Activated CD4-positive, alpha-beta T cell treated with anti-CD3 and anti-CD28 coated beads, Interleukin-10, Interleukin-2, amounts not matched to agents 100 ng/mL and 50 ng/mL, durations not matched to agents 16 hours and 8 hours (primary cell): ENCODE measurements around the gene OR2S2.
"Not testable (repeated sequence)": the region's sequence is repeated elsewhere in the genome, so short reads cannot be mapped to it uniquely, and the experiment has no call there.

Experiments
- DNase-seq: peaks from one replicate; pipeline ENCODE4 v3.0.0-alpha.2; 2020

The OR2S2 gene

DNA sequence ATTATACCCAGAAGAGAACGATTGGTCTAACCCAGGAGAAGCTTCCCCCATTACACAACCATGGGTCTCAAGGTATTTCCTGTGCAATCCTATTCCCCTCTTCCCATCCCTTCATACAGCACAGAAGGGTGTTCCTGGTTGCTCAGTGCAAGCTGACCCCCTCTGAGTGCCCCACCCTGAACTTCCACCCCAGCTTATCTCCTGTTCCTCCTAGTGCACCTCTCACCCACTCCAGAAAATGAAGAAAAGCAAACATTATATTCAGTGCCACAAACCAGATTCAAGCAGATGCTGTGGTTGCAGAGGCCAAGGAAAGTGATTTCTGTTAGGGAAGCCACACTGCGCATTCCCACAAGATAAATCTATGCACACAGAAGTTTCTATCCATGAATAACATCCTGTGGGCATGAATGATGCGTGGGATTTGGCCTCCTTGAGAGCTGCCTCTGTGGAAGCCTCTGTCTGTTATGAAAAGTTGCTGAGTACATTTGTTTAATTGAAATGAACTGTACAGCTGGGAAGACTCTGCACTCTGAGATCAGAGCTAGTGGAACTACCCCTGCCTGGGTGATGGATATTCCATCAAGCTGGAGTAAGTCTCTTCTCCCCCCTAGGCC, 2.2 kb upstream of the OR2S2 start:
- no peak for DNase-seq

DNA sequence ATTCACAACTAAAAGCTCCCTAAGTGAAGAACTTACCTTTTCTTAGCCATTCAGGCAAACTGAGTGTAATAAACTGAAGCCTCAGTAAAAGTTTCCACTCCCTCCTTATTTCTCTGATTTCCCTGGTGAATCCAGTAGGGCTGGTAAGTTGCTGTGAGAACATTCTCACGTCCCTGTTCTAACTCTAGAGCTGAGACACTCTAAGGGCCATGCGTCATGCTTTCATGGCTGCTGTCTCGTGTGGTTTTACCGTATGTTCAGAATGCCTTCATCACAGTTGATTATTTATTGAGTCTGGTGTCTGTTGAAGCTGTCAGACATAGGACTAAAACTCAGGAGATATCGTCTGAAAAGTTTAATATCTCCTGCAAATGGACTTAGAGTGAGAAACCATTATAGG, 1.3 kb downstream of the OR2S2 start:
- no peak for DNase-seq

DNA sequence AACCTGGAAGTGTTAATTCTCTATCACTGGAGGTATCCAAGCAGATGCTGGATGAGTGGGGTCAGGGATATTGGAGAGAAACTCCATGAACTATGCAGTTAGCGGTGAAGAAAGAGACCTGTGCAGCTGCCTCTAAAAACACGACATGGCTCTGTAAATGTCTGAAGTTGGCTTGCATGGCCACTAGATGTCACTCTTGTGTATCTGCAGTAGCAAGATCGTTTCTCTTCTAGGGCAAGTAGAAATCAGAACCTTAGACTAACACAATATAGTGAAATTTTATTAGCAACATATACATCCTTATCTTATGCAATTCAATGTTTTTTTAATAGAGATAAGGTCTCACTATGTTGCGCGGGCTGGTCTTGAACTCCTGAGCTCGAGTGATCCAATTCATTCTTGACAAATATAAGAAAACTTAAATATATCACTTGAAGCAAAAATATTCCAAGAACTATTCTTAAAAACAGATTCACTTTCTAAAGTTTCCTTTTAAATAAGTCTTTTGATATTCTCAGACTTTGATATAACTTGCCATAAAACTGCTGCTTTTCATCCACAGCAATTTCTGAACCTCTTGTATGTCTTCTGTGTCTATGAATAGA, 2.9 kb downstream of the OR2S2 start:
- peak; percentile 70 for DNase-seq

DNA sequence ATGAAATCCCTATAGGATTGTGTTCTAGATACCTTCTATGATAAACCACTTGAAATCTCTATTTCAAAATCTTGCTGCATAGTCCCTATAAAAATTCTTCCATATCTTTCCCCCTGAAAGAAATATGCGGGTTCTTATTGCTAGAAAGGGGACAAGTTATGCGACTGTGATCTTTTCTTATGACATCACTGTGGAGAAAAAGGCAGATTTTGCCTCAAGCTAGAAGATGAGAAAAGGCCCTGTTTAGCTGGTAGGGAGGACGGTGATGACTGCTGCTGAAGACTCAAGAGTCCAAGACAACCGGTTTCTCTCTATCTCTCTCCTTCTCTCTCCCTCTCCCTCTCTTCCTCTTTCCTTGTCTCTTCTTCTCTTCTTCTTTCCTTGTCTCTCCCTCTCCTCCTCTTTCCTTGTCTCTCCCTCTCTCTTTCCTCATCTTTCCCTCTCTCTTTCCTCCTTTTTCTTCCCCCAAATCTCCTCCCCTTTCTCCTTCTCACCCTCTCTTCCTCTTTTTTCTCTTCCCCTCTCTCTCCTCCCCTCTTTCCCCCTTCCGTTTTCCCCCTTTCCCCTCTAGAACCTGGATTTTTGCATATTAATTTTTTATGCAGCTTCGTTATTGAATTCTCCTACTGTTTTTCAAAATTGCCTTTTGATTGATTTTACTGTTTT, 5.3 kb downstream of the OR2S2 start:
- no peak for DNase-seq

DNA sequence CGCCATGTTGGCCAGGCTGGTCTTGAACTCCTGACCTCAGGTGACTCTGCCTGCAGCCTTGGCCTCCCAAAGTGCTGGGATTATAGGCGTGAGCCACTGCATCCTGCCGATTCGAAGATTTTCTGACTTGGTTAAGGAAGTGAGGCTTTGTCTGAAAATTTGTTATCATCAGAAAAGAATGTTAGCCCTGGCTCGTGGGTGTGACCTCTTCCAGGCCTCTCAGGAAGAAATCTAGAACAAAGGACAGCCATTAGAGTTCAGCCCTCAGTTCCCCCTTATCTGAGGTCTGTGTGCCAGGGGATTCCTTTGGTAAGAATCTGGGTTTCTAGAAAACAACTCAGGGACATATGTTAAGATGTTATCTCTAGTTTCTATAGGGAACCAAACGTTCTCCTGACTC, 6.2 kb downstream of the OR2S2 start:
- DNase-seq, result no peak

DNA sequence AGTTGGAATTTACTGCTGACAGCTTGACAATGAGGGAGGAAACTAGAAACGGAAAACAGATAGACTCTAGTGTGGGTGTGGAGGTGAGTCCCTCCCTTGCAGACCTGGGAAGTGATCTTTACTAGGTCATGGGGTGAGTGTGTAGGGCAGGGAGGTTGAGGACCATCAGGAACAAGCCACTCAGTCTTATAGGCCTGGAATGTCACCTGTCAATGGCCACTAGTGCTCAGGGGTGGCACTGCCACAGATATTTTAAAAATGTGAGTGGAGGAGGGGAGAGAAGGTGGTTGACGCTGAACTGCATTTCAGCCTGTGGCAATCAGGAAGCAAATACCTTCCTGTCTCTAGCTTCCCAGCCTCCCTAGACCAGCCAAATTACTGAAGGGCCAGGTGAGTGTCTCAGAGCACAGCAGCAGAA, 9.0 kb downstream of the OR2S2 start:
- no peak for DNase-seq

DNA sequence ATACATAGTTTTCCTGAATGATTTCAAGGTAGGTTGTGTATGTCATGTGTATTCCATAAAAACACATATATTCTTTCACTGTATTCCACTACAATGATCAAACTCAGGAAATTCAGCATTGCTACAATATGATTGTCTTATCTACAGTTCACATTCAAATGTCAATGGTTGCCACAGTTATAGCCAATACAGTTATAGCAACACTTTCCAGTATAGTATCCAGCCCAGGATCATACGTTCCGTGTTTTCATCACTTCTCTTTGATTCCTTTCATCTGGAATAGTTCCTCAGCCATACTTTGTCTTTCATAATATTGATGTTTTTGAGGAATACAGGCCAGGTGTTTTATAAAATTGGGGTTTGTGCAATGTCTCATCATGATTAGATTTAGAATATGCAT, 9.5 kb downstream of the OR2S2 start:
- DNase-seq, result no peak

DNA sequence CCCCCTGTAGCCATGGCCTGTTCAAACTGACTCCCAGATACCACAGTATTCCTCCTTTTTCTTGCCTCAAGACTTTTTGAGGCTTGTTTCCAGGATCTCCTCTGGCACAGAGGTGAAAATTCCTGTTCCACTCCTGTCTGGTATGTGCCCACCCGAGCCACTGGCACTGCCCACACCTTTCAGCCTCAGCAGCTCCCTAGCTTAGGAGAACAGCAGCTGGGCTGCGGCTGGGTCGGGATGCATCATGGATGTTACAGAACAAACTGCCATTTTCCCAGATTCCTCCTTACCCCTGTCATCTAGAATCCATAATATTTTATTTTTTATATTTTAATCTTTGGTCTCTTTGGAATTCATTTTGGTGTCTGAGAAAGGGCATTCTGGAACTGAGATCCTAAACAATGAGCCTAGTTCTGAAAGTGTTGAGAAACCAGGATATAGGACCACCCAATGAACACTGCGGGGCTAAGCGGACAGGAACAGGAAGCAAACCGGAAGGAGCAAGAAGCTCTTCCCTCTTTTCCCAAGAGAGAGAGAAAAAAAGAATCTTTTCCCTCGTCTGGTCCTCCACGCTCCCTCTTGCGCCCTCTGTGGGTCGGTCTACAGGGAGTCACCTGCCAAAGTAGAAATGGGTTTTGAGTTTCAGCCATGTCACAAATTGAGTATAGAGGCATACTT, 12.5 kb downstream of the OR2S2 start:
- DNase-seq, result peak; percentile 69

DNA sequence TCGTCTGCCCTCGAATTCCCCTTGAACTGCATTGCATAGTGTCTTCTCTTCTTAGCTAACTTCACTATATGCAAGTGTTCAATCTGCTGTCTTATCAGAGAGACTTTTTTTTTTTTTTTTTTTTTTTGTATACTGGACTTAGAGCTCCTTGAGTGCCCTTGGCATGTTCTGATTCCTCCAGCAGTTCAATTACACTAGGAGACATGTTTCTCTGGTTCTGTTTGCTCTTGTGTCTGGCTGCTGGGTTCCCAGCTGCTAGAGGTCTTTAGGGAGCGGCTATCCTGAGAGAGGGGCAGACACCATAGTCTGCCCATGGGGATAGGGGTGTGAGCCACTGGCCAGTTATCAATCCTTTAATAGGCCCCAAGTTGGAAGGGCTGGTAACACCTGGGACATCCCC, 13.1 kb downstream of the OR2S2 start:
- no peak for DNase-seq

DNA sequence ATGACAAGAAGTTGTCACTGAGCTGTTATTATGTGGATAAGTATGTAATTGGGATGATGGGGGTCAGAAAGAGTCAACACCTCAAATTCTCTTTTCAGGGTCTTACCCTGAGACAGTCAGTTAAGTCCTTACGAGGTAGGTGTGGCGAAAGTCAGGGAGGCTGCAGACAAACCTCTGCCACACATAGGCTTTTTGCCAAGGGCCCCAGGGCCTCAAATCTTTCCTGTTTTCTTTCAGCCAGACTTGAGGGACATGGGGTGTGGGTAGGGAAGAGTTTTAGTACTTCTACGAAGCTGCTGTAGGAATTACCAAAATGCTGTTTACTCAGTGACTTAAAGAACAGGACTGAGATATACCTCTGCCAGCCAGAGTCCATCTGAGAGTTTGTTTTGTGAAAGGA, 13.8 kb downstream of the OR2S2 start:
- DNase-seq, result no peak

DNA sequence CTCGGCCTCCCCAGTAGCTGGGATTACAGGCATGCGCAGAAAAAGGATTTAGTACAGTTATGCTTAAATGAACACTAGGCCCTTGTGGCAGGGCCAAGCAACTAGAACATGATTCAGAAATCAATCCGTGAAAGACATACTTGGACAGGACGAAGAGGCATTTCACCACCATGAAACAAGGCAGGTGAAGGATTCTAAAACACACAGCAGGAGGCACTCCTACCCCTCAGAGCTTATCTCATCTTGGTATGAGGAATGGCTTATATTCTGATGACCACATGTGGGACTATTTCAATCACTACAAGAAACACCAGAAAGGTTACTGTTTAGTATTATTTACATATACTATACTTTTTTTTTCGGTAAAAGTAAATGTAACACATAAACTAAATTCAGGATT, 15.7 kb downstream of the OR2S2 start:
- no peak for DNase-seq

DNA sequence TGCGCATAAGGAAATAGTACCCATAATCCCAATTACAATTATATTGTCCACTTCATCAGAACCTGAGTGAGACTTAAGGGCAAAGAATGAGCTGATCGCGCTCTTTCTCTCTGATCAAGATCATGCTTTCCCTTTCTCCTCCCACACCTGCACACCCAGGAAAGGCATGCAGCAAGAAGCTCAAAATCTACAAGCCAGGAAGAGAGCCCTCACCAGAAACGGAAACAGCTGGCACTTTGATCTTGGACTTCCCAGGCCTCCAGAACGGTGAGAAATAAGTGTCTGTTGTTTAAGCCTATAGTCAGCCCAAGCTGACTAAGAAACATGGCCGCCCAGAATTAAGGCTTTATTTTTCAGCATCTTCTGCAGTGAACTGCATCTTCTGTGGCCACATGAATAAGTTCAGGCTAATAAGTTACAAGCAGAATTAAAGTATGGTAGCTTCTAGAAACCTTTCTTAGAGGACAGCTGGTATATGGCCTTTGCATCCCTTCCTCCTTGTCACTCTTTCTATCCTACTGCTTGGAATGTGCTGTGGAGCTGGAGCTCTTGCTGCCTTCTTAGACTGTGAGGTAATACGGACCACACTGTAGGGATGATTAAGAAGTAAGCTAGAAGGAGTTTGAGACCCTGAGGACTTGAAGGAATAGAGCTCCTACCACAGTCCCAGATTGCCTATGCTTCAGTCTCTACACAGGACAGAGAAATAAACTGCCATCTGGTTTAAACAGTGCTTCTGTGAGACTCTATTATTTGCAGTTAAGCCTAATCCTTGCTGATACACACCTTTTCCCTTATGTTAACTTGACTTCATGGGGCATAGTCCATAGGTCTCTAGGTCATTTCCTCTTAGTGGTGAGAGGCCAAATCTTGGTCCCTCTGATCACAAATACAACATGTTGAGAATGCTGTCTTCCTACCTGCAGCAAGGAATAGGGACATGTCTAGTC, 17.2 kb downstream of the OR2S2 start:
- peak; percentile 56 for DNase-seq

DNA sequence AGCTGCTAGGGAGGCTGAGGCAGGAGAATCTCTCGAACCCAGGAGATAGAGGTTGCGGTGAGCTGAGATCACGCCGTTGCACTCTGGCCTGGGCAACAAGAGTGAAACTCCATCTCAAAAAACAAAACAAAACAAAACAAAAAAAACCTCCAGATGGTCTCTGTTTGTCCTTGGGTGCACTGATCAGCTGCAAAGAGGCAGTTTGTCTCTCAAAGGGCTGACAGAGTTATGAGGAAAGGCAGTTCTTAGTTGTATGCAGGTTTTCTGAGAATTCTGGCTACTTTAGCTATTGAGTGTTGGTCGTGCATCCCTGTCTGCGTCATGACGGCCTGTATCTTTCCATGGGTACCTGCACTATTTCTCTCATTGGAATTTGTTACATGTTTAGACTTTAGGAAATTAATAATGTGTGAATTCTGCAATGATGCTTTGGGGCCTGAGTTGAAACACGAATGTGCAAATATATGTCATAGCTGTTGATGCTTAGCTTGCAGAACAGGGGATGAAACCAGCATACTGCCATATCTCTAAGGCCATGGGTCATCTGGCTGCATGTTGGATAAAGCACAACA, 18.2 kb downstream of the OR2S2 start:
- DNase-seq, result no peak

DNA sequence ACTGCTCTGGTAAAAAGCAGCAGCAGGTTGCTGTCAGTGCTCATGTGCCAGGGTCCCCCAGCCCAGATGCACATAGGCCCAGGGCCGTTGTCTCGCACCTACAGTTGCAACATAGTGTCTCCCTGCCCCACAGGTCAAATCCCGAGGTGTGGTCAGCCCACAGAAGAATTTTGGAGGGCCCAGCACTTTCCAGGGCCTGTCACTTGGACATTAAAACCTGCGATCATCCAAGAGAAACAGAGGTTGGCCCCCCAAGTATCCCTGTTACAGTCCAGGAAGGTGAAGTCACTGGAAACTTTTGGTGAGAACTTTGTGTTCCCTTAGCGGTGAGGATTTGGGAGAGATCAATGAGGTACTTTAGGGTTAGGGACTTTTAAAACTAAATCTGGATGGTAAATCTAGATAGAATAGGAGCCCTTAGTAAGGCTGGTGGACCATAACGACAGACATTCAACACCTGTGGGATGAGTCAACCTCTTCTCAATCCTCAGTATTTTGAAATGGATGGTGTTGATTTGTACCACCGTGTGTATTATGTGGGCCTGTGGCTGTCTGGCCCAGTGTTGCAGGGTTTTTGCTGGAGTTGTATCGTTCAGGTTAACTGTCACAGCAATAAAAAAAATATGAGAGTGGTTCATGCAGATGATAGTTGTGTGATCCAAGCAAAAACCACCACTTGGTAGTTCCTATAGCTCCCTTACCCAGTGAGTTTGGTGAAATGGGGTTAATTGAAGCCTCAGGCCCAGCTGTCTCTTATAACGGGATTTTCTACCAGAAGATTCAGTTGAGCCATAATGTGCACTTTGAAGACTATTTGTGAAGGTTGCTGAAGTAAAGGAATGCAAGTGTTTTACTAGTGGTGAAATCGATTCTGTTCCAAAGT, 19.2 kb downstream of the OR2S2 start:
- no peak for DNase-seq

DNA sequence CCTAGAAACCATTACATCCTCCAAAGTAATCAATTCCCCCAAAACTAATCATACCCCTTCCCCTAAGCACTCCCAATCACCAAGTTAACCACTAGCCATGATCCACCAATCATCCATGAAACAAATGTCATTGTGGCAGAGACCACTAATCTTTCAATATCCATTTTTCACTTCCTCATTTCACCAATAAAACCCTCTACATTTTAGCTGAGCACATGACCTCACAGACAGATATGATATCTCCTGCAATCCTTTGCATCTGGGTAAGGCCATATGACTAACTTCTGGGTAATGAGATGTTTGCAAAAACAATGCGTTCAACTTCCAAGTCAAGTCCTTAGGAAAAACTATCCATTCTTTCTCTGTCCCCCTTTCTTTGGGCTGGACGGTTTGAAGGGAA, 20.7 kb downstream of the OR2S2 start:
- DNase-seq, result no peak

DNA sequence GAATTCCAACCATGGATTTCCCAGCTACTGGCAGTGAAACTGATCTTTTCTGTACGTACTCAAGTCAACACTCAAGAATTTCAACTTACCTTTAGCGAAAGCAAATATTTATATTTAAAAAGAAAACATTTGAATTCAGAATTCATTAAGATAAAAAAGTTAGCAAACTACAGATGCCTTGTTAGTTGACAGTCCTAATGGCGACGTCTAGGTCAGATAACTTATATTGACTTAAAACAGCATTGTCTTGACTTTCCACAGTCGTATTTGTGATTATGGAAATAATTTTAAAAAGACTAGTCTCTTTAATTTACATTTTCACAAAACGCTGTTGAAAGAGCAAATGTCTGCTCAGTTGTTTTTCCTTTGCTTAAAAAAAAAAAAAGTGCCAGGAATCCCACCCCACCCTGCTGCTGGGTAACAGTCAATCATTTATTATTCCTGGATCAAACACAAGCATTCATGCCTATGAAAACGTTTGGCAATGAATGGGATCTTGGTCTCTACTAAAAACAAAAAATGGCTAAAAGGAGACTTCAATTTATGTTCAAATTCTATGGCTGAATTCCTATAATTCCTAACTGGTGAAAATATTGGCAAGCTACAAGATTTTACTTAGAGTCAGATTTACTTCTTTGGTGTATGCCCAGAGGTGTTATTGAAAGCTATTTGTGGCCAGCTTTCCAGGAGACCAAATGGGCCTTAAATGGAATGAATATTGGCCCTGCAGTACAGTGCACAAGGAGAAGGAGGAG, 22.0 kb downstream of the OR2S2 start:
- DNase-seq, result no peak

DNA sequence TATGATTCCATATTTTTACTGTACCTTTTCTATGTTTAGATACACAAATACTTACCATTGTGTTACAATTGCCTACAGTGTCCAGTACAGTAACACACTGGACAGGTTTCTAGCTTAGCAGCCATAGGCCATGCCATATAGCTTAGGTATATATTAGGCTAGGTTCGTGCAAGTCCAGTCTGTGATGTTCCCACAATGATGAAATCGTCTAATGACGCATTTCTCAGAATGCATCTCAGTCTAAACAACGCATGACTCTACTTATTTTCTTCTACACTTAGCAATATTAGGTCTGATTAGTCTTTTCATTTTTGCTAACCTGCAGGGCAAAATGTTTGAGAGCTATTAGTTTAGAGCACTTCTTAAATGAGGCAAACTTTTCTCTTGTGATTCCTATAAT, 22.7 kb downstream of the OR2S2 start:
- no peak for DNase-seq

DNA sequence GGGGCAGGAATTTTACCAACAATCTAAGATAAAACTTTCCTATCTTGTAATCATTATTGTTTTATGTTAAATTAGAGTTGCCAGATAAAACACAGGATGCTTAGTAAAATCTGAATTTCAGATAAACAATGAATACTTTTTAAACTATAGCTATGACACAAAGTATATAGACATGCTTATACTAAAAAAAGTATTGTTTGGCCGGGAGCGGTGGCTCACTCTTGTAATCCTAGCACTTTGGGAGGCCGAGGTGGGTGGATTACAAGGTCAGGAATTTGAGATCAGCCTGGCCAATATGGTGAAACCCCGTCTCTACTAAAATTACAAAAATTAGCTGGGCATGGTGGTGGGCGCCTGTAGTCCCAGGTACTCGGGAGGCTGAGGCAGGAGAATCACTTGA, 23.9 kb downstream of the OR2S2 start:
- not testable (repeated sequence) for DNase-seq

DNA sequence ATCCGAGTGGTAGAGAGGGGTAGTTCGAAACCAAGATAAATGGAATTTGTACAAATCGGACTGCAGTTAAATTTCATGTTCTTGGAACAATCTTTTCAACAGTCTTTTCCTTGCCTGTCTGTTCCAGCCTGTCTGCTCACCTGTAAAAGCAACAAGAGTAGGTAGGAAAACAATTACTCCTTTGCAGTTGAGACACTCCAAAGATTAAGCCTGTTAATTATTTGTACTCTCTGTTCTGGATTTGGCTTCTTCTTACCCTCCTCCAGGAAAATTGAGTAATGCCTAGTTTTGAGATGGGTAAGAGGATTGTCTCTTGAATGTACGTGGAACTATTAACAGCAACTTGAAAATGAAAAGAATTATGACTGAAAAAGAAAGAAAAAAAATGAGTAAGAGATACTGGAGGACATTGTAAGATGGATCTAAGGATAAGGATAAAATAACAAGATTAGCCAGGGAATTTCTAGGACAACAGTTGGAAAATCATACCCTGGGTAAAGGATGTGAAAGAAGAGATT, 24.3 kb downstream of the OR2S2 start:
- peak; percentile 13 for DNase-seq

DNA sequence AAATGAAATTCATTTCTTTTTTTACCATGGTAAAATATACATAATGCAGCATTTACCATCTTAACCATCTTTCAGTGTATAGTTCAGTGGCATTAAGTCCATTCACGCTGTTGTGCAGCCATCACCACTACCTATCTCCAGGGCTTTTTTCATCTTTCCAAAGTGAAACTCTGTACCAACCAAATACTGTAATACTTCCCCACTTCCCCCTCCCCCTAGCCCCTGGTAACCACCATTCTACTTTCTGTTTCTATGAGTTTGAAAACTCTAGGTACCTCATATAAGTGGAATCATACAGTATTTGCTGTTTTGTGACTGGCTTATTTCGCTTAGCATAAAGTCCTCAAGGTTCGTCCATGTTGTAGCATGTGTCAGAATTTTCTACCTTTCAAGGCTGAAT, 25.2 kb downstream of the OR2S2 start:
- DNase-seq, result peak; percentile 28
